CD4-positive, alpha-beta memory T cell (primary cell): Measurements from ENCODE around the gene ATP6V1G1. TPM values are rescaled to one million over a fixed set of nuclear protein-coding genes. Genes with fewer than 3 reads are reported as not detected.
A peak's percentile ranks its signal among the peaks of the same experiment; 100 is the strongest.
"Not testable (repeated sequence)": the region's sequence is repeated elsewhere in the genome, so short reads cannot be mapped to it uniquely, and the experiment has no call there.

Experiments
- CTCF ChIA-PET: fragments of 350-600 bp; sonication (Branson Sonifier 250); formaldehyde crosslinking; loops from one replicate; lab custom pipeline; 2021; ENCODE audit warnings: inconsistent platforms; ENCODE audit not compliant: partially characterized antibody; lab: Charles Lee
- POLR2A ChIA-PET: fragments of 350-600 bp; sonication (Branson Sonifier 250); formaldehyde crosslinking; loops from one replicate; lab custom pipeline; 2021; ENCODE audit not compliant: partially characterized antibody; lab: Charles Lee
- DNase-seq, 5 donors: peaks; one replicate each; pipeline versions ENCODE4 v3.0.0 to v3.0.0-alpha.2; 2020 to 2022; ENCODE audit warnings: mixed read lengths in 1 of 5
- H3K27ac ChIP-seq: one replicate; pipeline ENCODE4 v1.7.0; 2013; ENCODE audit warnings: low read depth, low read length
- H3K27me3 ChIP-seq: 2 replicates; pipeline ENCODE4 v1.7.0; 2013; ENCODE audit warnings: mild to moderate bottlenecking, low read length, moderate library complexity; ENCODE audit not compliant: insufficient read depth
- H3K36me3 ChIP-seq: 2 replicates; pipeline ENCODE4 v1.7.0; 2013; ENCODE audit warnings: mild to moderate bottlenecking, low read length, moderate library complexity; ENCODE audit not compliant: insufficient read depth
- H3K4me1 ChIP-seq: 2 replicates; pipeline ENCODE4 v1.7.0; 2013; ENCODE audit warnings: mild to moderate bottlenecking, low read length, moderate library complexity; ENCODE audit not compliant: insufficient read depth
- H3K4me3 ChIP-seq, 2 donors: one replicate each; pipeline ENCODE4 v1.7.0; 2013; ENCODE audit warnings: low read length in 2 of 2, mild to moderate bottlenecking in 1 of 2
- H3K9me3 ChIP-seq, 2 donors: one replicate each; pipeline ENCODE4 v1.7.0; 2013; ENCODE audit warnings: low read length in 2 of 2, control low read depth in 1 of 2; ENCODE audit not compliant: control insufficient read depth in 1 of 2
- H3K27ac Mint-ChIP-seq, 7 donors: one replicate each; pipeline ENCODE4 v1.8.0; 2020 to 2021; ENCODE audit warnings: mixed read lengths in 7 of 7, mild to moderate bottlenecking in 6 of 7, inconsistent platforms in 3 of 7, moderate library complexity in 3 of 7
- H3K27me3 Mint-ChIP-seq, 2 donors: one replicate each; pipeline ENCODE4 v1.8.0; 2020 to 2021; ENCODE audit warnings: mixed read lengths in 2 of 2
- H3K36me3 Mint-ChIP-seq, 2 donors: one replicate each; pipeline ENCODE4 v1.8.0; 2020 to 2021; ENCODE audit warnings: mixed read lengths in 2 of 2, inconsistent platforms in 1 of 2, mild to moderate bottlenecking in 1 of 2
- H3K4me1 Mint-ChIP-seq, 4 donors: one replicate each; pipeline ENCODE4 v1.8.0; 2020 to 2021; ENCODE audit warnings: mixed read lengths in 4 of 4, mild to moderate bottlenecking in 1 of 4
- H3K4me3 Mint-ChIP-seq, 8 donors: one replicate each; pipeline ENCODE4 v1.8.0; 2020 to 2021; ENCODE audit warnings: mixed read lengths in 8 of 8, mild to moderate bottlenecking in 7 of 8, moderate library complexity in 6 of 8, inconsistent platforms in 3 of 8
- H3K9me3 Mint-ChIP-seq, 8 donors: one replicate each; pipeline ENCODE4 v1.8.0; 2020 to 2021; ENCODE audit warnings: mixed read lengths in 8 of 8, mild to moderate bottlenecking in 5 of 8, inconsistent platforms in 3 of 8, moderate library complexity in 1 of 8
- intact Hi-C: fragments of 100-400 bp; cut with micrococcal nuclease; formaldehyde crosslinking; loops from one replicate; pipeline ENCODE4 v1.15.1; 2023
- polyA plus RNA-seq, 2 donors: library from polyadenylated mRNA; unstranded; fragments of 300-500 nt; fragmentation: Illumina TruSeq; gene quantifications; one replicate each; pipeline ENCODE4 v1.2.3, GENCODE V29; 2021
- total RNA-seq, 2 experiments: library from RNA; stranded (reverse); gene quantifications; one replicate each; pipeline ENCODE4 v1.2.3, GENCODE V29; 2021

The ATP6V1G1 gene
- total and polyA plus RNA-seq, 4 experiments from 2014 or later, result 121 to 449 (median 198) TPM

DNA sequence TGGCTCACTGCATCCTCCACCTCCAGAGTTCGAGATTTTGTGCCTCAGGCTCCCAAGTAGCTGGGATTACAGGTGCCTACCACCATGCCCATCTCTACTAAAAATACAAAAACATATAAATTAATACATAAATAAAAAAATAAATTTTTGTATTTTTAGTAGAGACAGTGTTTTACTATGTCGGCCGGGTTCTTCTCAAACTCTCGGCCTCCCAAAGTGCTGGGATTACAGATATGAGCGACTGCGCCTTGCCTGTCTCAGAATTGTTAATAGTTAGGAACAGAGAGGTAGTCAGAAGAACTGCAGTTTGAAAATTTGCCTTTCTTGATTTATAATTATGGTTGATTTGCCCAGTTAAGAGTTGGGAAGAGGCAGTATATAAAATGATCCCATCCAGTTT lies 2.8 kb downstream of the ATP6V1G1 start:
- intact Hi-C loops, result loop anchor here (5.0 to 10.0 kb wide), 4 partner anchors 37 to 334 kb away; partner anchors contain the start of gene AKNA
- ChIA-PET CTCF (interaction anchor here (3.6 to 12.3 kb wide), 3 partner anchors 16 to 185 kb away, joined by 47 to 240 read pairs (median 53); no protein-coding TSS in a partner anchor), POLR2A (interaction anchor here (0.7 to 10.6 kb wide), 3 partner anchors 25 to 203 kb away, joined by 3 to 244 read pairs (median 33); partner anchors contain the start of genes AKNA and TMEM268)
- DNase-seq, result no peak
- peak overlapping the region; percentile 36 to 83 (median 72) for H3K4me3 Mint-ChIP-seq
- no peak overlapping the region for H3K4me3 ChIP-seq
- no peaks in the 10 kb centered on the region for H3K27me3 ChIP-seq
- no peak overlapping the region for H3K27ac ChIP-seq
- no peaks in the 10 kb centered on the region for H3K9me3 ChIP-seq
- peaks cover 21% of the 10 kb centered on the region for H3K36me3 ChIP-seq
- H3K27ac Mint-ChIP-seq, result peak overlapping the region in 5 of 7 donors; percentile 60 to 99 (median 78)
- H3K36me3 Mint-ChIP-seq, result peaks cover 24 to 50% of the 10 kb centered on the region in 2 donors
- H3K27me3 Mint-ChIP-seq, result no peaks in the 10 kb centered on the region
- peaks cover 43 to 78% (median 56%) of the 10 kb centered on the region in 4 donors for H3K4me1 Mint-ChIP-seq
- peaks cover 63% of the 10 kb centered on the region for H3K4me1 ChIP-seq
- H3K9me3 Mint-ChIP-seq, result no peaks in the 10 kb centered on the region

DNA sequence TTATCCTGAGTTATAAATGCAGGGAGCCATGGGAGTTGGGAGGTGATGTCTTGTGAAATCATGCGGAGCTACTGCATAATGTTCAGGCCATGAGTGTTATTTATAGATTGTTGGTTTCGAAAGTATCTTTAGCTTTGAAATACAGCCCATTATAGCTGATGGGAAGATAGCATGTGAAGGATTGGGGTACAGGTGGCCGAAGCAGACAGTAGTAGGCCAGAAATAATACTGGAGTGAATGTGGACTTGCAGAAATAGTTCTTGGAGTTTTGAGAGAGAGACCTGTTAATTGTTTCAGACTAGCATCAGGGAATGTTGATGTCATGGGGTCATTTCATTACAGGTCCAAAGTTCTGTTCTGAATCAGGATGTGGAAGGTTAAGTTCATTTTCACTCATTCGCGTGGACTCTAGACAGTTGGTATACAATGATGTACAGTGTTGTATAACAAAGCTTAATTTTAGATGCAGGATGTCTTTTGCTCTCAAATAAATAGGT lies 3.8 kb downstream of the ATP6V1G1 start:
- H3K27ac ChIP-seq, result peak overlapping the region; percentile 58
- Mint-ChIP-seq H3K27me3 (no peaks in the 10 kb centered on the region), H3K9me3 (no peaks in the 10 kb centered on the region), H3K36me3 (peaks cover 32 to 58% of the 10 kb centered on the region in 2 donors), H3K4me3 (peak overlapping the region; percentile 55 to 87 (median 81)), H3K4me1 (peaks cover 46 to 87% (median 63%) of the 10 kb centered on the region in 4 donors), H3K27ac (peak overlapping the region; percentile 78 to 96 (median 91))
- H3K36me3 ChIP-seq, result peaks cover 25% of the 10 kb centered on the region
- H3K9me3 ChIP-seq, result no peaks in the 10 kb centered on the region
- H3K4me3 ChIP-seq, result peak overlapping the region; percentile 1 to 6
- peaks cover 70% of the 10 kb centered on the region for H3K4me1 ChIP-seq
- ChIA-PET CTCF (interaction anchor here (0.6 to 12.3 kb wide), 20 partner anchors 8 to 423 kb away, joined by 3 to 240 read pairs (median 8); partner anchors contain the start of genes TEX53 and TMEM268), POLR2A (interaction anchor here (1.3 to 10.6 kb wide), 10 partner anchors 24 to 260 kb away, joined by 3 to 244 read pairs (median 8); partner anchors contain the start of genes AKNA and TMEM268)
- no peak for DNase-seq
- no peaks in the 10 kb centered on the region for H3K27me3 ChIP-seq
- intact Hi-C loops, result loop anchor here (5.0 to 10.0 kb wide), 4 partner anchors 36 to 333 kb away; partner anchors contain the start of gene AKNA

GRCh38 chr9:114591849-114592248 lies 4.3 kb downstream of the ATP6V1G1 start:
- H3K9me3 Mint-ChIP-seq, result no peaks in the 10 kb centered on the region
- no peaks in the 10 kb centered on the region for H3K27me3 Mint-ChIP-seq
- intact Hi-C loops, result loop anchor here (1.0 to 10.0 kb wide), 9 partner anchors 19 to 333 kb away; partner anchors contain the start of genes AKNA, TMEM268 and WHRN
- DNase-seq, result no peak
- H3K4me1 Mint-ChIP-seq, result peaks cover 50 to 90% (median 67%) of the 10 kb centered on the region in 4 donors
- Histone ChIP-seq H3K9me3 (no peaks in the 10 kb centered on the region), H3K27me3 (no peaks in the 10 kb centered on the region), H3K4me1 (peaks cover 69% of the 10 kb centered on the region), H3K36me3 (peaks cover 30% of the 10 kb centered on the region), H3K27ac (peak overlapping the region; percentile 58), H3K4me3 (peak overlapping the region; percentile 31)
- POLR2A ChIA-PET, result interaction anchor here (0.6 to 10.6 kb wide), 23 partner anchors 9 to 330 kb away, joined by 3 to 244 read pairs (median 4); partner anchors contain the start of genes AKNA and TMEM268
- peak overlapping the region; percentile 55 to 87 (median 81) for H3K4me3 Mint-ChIP-seq
- CTCF ChIA-PET, result interaction anchor here (0.6 to 12.3 kb wide), 37 partner anchors 9 to 423 kb away, joined by 3 to 240 read pairs (median 5); partner anchors contain the start of genes TEX53 and TMEM268
- peaks cover 37 to 62% of the 10 kb centered on the region in 2 donors for H3K36me3 Mint-ChIP-seq
- H3K27ac Mint-ChIP-seq, result peak overlapping the region; percentile 78 to 96 (median 91)

DNA sequence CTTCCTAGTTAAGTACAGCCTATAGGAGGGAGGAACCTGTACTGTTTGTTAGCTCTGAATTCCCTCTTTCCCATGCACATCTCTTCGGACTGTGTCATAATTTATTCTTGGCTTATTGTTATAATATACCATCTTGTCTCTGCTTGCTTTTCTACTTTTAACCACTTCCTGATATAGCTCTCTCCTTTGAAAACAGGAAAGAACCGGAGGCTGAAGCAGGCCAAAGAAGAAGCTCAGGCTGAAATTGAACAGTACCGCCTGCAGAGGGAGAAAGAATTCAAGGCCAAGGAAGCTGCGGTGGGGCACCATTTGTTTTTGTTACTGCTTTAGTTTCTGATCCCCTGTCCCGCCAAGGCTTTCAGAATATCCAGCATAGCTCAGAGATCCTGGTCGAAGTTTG lies 4.8 kb downstream of the ATP6V1G1 start:
- Histone ChIP-seq H3K4me3 (peak overlapping the region; percentile 31), H3K4me1 (peaks cover 67% of the 10 kb centered on the region), H3K36me3 (peaks cover 32% of the 10 kb centered on the region), H3K27me3 (no peaks in the 10 kb centered on the region), H3K27ac (peak overlapping the region; percentile 58), H3K9me3 (no peaks in the 10 kb centered on the region)
- intact Hi-C loops, result loop anchor here (1.0 to 10.0 kb wide), 9 partner anchors 19 to 332 kb away; partner anchors contain the start of genes AKNA, TMEM268 and WHRN
- Mint-ChIP-seq H3K9me3 (no peaks in the 10 kb centered on the region), H3K27me3 (no peaks in the 10 kb centered on the region), H3K36me3 (peaks cover 39 to 66% of the 10 kb centered on the region in 2 donors), H3K27ac (peak overlapping the region; percentile 78 to 96 (median 91)), H3K4me3 (peak overlapping the region; percentile 55 to 87 (median 81)), H3K4me1 (peaks cover 50 to 85% (median 66%) of the 10 kb centered on the region in 4 donors)
- ChIA-PET CTCF (interaction anchor here (0.6 to 12.3 kb wide), 41 partner anchors 8 to 422 kb away, joined by 3 to 240 read pairs (median 5); partner anchors contain the start of genes AKNA, TEX53 and TMEM268), POLR2A (interaction anchor here (0.6 to 10.6 kb wide), 26 partner anchors 9 to 329 kb away, joined by 3 to 244 read pairs (median 4); partner anchors contain the start of genes AKNA and TMEM268)
- peak; percentile 75 to 84 (median 79) for DNase-seq

- no peaks in the 10 kb centered on the region for H3K9me3 Mint-ChIP-seq
- Histone ChIP-seq H3K27ac (no peak overlapping the region), H3K9me3 (no peaks in the 10 kb centered on the region), H3K4me3 (no peak overlapping the region), H3K36me3 (peaks cover 49% of the 10 kb centered on the region), H3K27me3 (no peaks in the 10 kb centered on the region), H3K4me1 (peaks cover 59% of the 10 kb centered on the region)
- intact Hi-C loops, result loop anchor here (5.0 to 10.0 kb wide), 4 partner anchors 33 to 331 kb away; partner anchors contain the start of gene AKNA
- peaks cover 43 to 65% of the 10 kb centered on the region in 2 donors for H3K36me3 Mint-ChIP-seq
- ChIA-PET CTCF (interaction anchor here (1.3 to 12.3 kb wide), 5 partner anchors 12 to 203 kb away, joined by 3 to 240 read pairs (median 47); partner anchors contain the start of gene TMEM268), POLR2A (interaction anchor here (5.0 to 10.6 kb wide), 2 partner anchors 21 to 59 kb away, joined by 54 to 244 read pairs; partner anchors contain the start of gene TMEM268)
- H3K27me3 Mint-ChIP-seq, result no peaks in the 10 kb centered on the region
- no peak for DNase-seq
- H3K4me1 Mint-ChIP-seq, result peaks cover 44 to 72% (median 55%) of the 10 kb centered on the region in 4 donors
- peak overlapping the region in 1 of 8 donors; percentile 36 for H3K4me3 Mint-ChIP-seq
- peak overlapping the region; percentile 31 to 89 (median 85) for H3K27ac Mint-ChIP-seq
Measured at GRCh38 chr9:114594136-114594535, 6.6 kb downstream of the ATP6V1G1 start.

- H3K9me3 Mint-ChIP-seq, result peaks cover 0 to 14% (median 5%) of the 10 kb centered on the region in 8 donors
- ChIA-PET POLR2A (interaction anchor here (1.2 to 3.0 kb wide), 4 partner anchors 8 to 32 kb away, joined by 3 to 18 read pairs (median 8); partner anchors contain the start of genes ATP6V1G1 and TMEM268), CTCF (interaction anchor here (0.6 to 1.6 kb wide), 4 partner anchors 8 to 134 kb away, joined by 3 to 6 read pairs (median 4); no protein-coding TSS in a partner anchor)
- H3K27me3 Mint-ChIP-seq, H3K9me3 ChIP-seq, DNase-seq, H3K27ac ChIP-seq, intact Hi-C loops, H3K27me3 ChIP-seq, H3K4me3 Mint-ChIP-seq, H3K4me3 ChIP-seq, H3K4me1 ChIP-seq: not testable (repeated sequence)
- H3K4me1 Mint-ChIP-seq, result peaks cover 14 to 15% (median 14%) of the 10 kb centered on the region in 4 donors
- peaks cover 54 to 57% of the 10 kb centered on the region in 2 donors for H3K36me3 Mint-ChIP-seq
- H3K36me3 ChIP-seq, result peaks cover 26% of the 10 kb centered on the region
- peak overlapping the region in 2 of 7 donors; percentile 3 to 7 for H3K27ac Mint-ChIP-seq
Measured at GRCh38 chr9:114600502-114601248, 13.1 kb downstream of the ATP6V1G1 start.
